Measurements from ENCODE around the gene COBLL1. TPM values are rescaled to one million over a fixed set of nuclear protein-coding genes. Genes with fewer than 3 reads are reported as not detected.

Gene COBLL1
- total RNA-seq, 1 experiment from 2014 or later, result 42.1 TPM

DNA sequence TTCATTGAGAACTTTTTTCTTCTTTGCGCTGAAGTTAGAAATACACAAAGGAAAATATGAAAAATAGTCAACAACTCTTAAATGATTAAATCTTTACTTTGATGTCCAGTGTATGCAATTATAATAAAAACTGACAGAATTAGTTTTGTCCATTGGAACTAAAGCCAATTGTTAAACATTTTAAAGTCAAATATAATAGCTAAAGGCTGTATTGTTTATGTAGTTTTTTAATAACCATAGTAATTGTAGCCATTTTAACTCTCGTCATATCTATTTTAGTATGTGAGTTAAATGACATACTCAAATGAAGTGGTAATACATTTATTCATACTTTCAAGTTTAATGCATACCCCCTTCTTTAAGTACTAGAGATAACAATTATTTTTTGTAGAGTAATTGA lies 4.7 kb upstream of the COBLL1 start:
- Histone ChIP-seq H3K4me1 (peaks cover 27% of the 10 kb centered on the region), H3K4me3 (ENCODE audit: low read depth, low read length) (no peak overlapping the region), H3K36me3 (ENCODE audit: control insufficient read depth, insufficient read depth, low read length) (no peaks in the 10 kb centered on the region), H3K27me3 (replicated peaks; ENCODE audit: control insufficient read depth, insufficient read depth, low read length) (no peaks in the 10 kb centered on the region), H3K9me3 (no peaks in the 10 kb centered on the region)
- H3K4me3 Mint-ChIP-seq (ENCODE audit: unreplicated experiment), result no peak overlapping the region
- intact Hi-C loops (cut with micrococcal nuclease; ENCODE audit: unreplicated experiment), result no loop called here
- H3K36me3 Mint-ChIP-seq (ENCODE audit: insufficient read depth, unreplicated experiment), result no peaks in the 10 kb centered on the region
- CTCF ChIA-PET, result no interaction called here
- TF ChIP-seq, protein P1, sequence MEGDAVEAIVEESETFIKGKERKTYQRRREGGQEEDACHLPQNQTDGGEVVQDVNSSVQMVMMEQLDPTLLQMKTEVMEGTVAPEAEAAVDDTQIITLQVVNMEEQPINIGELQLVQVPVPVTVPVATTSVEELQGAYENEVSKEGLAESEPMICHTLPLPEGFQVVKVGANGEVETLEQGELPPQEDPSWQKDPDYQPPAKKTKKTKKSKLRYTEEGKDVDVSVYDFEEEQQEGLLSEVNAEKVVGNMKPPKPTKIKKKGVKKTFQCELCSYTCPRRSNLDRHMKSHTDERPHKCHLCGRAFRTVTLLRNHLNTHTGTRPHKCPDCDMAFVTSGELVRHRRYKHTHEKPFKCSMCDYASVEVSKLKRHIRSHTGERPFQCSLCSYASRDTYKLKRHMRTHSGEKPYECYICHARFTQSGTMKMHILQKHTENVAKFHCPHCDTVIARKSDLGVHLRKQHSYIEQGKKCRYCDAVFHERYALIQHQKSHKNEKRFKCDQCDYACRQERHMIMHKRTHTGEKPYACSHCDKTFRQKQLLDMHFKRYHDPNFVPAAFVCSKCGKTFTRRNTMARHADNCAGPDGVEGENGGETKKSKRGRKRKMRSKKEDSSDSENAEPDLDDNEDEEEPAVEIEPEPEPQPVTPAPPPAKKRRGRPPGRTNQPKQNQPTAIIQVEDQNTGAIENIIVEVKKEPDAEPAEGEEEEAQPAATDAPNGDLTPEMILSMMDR (IDR thresholded peaks at IDR 0.05; ENCODE audit: insufficient read depth in 1 of 2, low read depth in 1 of 2, low read length in 1 of 2, severe bottlenecking in 1 of 2, unreplicated experiment in 1 of 2), result no peak
- H3K9me3 Mint-ChIP-seq (ENCODE audit: unreplicated experiment), result no peaks in the 10 kb centered on the region
- DNase-seq, result no peak
- no peaks in the 10 kb centered on the region for H3K27me3 Mint-ChIP-seq (ENCODE audit: insufficient read depth, unreplicated experiment)
- no peaks in the 10 kb centered on the region for H3K4me1 Mint-ChIP-seq (ENCODE audit: low read depth, unreplicated experiment)
- POLR2A ChIA-PET, result no interaction called here
- no peak overlapping the region for H3K27ac Mint-ChIP-seq (ENCODE audit: unreplicated experiment)
- no TSS peak for BruUV-seq (replicated peaks)

DNA sequence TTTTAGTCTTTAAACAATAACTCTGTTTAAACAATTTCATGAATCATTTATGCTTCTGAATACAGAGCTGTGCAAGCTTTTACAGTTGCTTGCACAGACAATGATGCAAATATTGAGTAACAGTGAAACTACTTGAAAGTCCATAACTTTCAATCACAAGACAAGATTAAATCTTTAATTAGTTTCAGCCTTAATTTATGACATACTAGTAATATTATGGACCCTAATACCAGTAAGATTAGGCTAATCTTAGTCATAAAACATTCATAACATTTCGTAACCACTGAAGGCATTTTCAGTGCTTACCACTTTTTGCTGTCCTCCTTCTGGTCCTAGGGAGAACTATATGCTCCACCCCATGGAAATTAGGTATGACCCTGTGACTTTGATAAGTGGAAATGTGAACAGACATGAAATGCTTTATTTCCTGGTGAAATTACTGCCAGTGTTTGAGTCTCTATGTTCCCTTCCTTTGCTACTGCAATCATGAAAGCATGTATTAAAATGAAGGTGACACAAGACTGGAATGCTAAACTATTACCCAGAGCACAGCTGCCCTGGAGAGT lies 1.8 kb upstream of the COBLL1 start:
- TF ChIP-seq, protein P1 (IDR thresholded peaks at IDR 0.05; ENCODE audit: insufficient read depth in 1 of 2, low read depth in 1 of 2, low read length in 1 of 2, severe bottlenecking in 1 of 2, unreplicated experiment in 1 of 2), result no peak
- CTCF ChIA-PET, result interaction anchor here (0.7 kb wide), 1 partner anchor 71 kb away, joined by 3 read pairs; no protein-coding TSS in a partner anchor
- Mint-ChIP-seq H3K36me3 (ENCODE audit: insufficient read depth, unreplicated experiment) (peaks cover 6% of the 10 kb centered on the region), H3K4me1 (ENCODE audit: low read depth, unreplicated experiment) (peaks cover 14% of the 10 kb centered on the region), H3K4me3 (ENCODE audit: unreplicated experiment) (no peak overlapping the region), H3K9me3 (ENCODE audit: unreplicated experiment) (no peaks in the 10 kb centered on the region), H3K27me3 (ENCODE audit: insufficient read depth, unreplicated experiment) (no peaks in the 10 kb centered on the region), H3K27ac (ENCODE audit: unreplicated experiment) (peak overlapping the region; percentile 45)
- H3K4me3 ChIP-seq (ENCODE audit: low read depth, low read length), result no peak overlapping the region
- H3K27me3 ChIP-seq (replicated peaks; ENCODE audit: control insufficient read depth, insufficient read depth, low read length), result no peaks in the 10 kb centered on the region
- H3K36me3 ChIP-seq (ENCODE audit: control insufficient read depth, insufficient read depth, low read length), result peaks cover 2% of the 10 kb centered on the region; the same call in 1 of the 2 replicates
- POLR2A ChIA-PET, result interaction anchor here (0.6 kb wide), 1 partner anchor 15 kb away, joined by 3 read pairs; no protein-coding TSS in a partner anchor
- no peaks in the 10 kb centered on the region for H3K9me3 ChIP-seq
- no TSS peak for BruUV-seq (replicated peaks)
- DNase-seq, result peak in 1 of 2 experiments; percentile 43
- peaks cover 27% of the 10 kb centered on the region for H3K4me1 ChIP-seq
- intact Hi-C loops (cut with micrococcal nuclease; ENCODE audit: unreplicated experiment), result loop anchor here (1.0 to 5.0 kb wide), 5 partner anchors 51 to 150 kb away; no protein-coding TSS in a partner anchor

DNA sequence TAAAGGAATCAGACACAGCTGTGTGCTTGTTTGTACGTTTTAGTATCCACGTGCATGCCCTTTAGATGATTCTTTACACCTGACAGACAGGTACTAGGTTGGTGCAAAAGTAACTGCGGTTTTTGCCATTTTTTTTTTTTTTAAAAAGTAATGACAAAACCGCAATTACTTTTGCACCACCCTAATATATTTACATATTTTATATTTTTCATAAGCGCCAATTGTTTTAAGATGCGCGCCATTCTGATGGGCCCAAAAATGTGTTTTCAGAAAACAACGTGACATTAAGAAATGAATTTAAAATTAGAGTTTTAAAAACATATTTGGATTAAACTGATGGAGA lies 972 bp upstream of the COBLL1 start:
- Mint-ChIP-seq H3K4me3 (ENCODE audit: unreplicated experiment) (peak overlapping the region; percentile 95), H3K4me1 (ENCODE audit: low read depth, unreplicated experiment) (peaks cover 14% of the 10 kb centered on the region), H3K27me3 (ENCODE audit: insufficient read depth, unreplicated experiment) (no peaks in the 10 kb centered on the region), H3K27ac (ENCODE audit: unreplicated experiment) (peak overlapping the region; percentile 92), H3K9me3 (ENCODE audit: unreplicated experiment) (no peaks in the 10 kb centered on the region), H3K36me3 (ENCODE audit: insufficient read depth, unreplicated experiment) (peaks cover 6% of the 10 kb centered on the region)
- no peaks in the 10 kb centered on the region for H3K27me3 ChIP-seq (replicated peaks; ENCODE audit: control insufficient read depth, insufficient read depth, low read length)
- H3K36me3 ChIP-seq (ENCODE audit: control insufficient read depth, insufficient read depth, low read length), result peaks cover 2% of the 10 kb centered on the region; the same call in 1 of the 2 replicates
- CTCF ChIA-PET, result interaction anchor here (0.6 to 2.3 kb wide), 14 partner anchors 9 to 852 kb away, joined by 3 to 20 read pairs (median 5); partner anchors contain the start of gene GRB14
- BruUV-seq (replicated peaks), result no TSS peak
- no peaks in the 10 kb centered on the region for H3K9me3 ChIP-seq
- TF ChIP-seq, protein P1 (IDR thresholded peaks at IDR 0.05; ENCODE audit: insufficient read depth in 1 of 2, low read depth in 1 of 2, low read length in 1 of 2, severe bottlenecking in 1 of 2, unreplicated experiment in 1 of 2), result no peak
- H3K4me3 ChIP-seq (ENCODE audit: low read depth, low read length), result peak overlapping the region; percentile 86
- intact Hi-C loops (cut with micrococcal nuclease; ENCODE audit: unreplicated experiment), result loop anchor here (1.0 to 5.0 kb wide), 2 partner anchors 71 to 85 kb away; no protein-coding TSS in a partner anchor
- POLR2A ChIA-PET, result interaction anchor here (0.6 to 1.9 kb wide), 8 partner anchors 16 to 745 kb away, joined by 3 to 14 read pairs (median 4); no protein-coding TSS in a partner anchor
- peaks cover 27% of the 10 kb centered on the region for H3K4me1 ChIP-seq
- DNase-seq, result no peak
